ENCODE measurements around the gene SUSD6.

- TF ChIP-seq POLR2AphosphoS5 (IDR thresholded peaks at IDR 0.05; ENCODE audit: borderline replicate concordance, low read depth, low read length) (no peak), EZH2 (IDR thresholded peaks at IDR 0.05) (no peak), FOXP2 (optimal IDR thresholded peaks at IDR 0.05; ENCODE audit: control extremely low read depth, extremely low read length, insufficient read depth) (no peak)
Observed at GRCh38 chr14:69616408-69616773, 5.0 kb downstream of the SUSD6 start.
